GM12891 (cell line): ENCODE data around the gene RAI1.

Experiments
- PAX5 ChIP-seq: IDR thresholded peaks from 2 replicates; pipeline ENCODE4 v1.6.1; 2011; ENCODE audit warnings: low read length, moderate library complexity, mild to moderate bottlenecking; ENCODE audit not compliant: insufficient read depth, severe bottlenecking
- POLR2A ChIP-seq: IDR thresholded peaks from 2 replicates; pipeline ENCODE4 v1.6.1; 2011; ENCODE audit warnings: low read depth, low read length, control low read depth
- POLR2AphosphoS5 ChIP-seq: IDR thresholded peaks from 2 replicates; pipeline ENCODE4 v1.6.1; 2011; ENCODE audit warnings: low read depth, low read length, control low read depth
- SPI1 ChIP-seq: IDR thresholded peaks from 2 replicates; pipeline ENCODE4 v1.6.1; 2011; ENCODE audit warnings: low read depth, low read length, control low read depth
- TAF1 ChIP-seq: IDR thresholded peaks from 2 replicates; pipeline ENCODE4 v1.6.1; 2011; ENCODE audit warnings: low read depth, low read length, control low read depth

DNA sequence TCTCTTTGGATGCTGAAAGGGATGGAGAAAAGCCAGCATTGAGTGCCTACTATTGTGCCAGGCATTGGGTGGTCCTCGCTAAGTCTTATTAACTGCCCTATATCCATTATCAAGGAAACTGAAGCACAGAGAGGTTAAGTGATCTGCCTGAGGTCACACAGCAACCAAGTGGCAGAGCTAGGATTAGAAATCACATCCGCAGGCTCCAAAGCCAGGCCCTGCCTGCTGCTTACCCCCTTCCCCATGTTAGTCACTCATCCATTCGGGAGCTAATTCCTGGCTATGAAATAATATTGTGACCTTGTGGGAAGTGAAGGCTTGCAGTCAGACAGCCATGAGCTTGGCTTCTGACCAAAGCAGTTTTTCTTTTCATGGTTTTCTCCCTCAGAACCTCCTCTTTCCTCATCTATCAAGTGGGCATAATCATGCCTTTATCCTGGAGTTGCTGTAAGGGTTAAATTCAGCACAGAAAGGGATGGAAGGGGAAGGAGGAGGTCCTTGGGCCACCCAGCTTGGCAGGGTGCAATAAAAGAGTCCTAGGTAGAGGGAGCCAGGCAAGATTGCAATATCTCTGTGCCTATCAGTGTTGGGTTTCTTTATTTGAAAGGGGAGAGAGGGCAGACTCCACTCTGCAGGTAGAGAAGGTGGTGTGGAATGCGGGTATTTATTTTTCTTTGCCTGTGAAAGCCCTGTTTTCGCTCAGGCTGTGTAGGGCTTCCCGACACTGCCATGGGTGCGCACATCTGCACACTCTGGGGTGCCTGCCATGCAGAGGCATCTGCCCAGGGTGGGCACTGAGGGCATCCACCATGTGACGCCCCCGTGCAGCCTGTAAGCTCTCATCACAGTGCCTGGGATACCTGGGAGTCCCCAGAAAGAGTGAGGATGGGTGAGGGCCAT lies 11.3 kb downstream of the RAI1 start:
- TF ChIP-seq POLR2A (no peak), TAF1 (no peak), POLR2AphosphoS5 (no peak), SPI1 (no peak), PAX5 (no peak)
